ENCODE data around the gene GAGE12J. TPM values are rescaled to one million over a fixed set of nuclear protein-coding genes. Genes with fewer than 3 reads are reported as not detected.
"Not testable (repeated sequence)": the region's sequence is repeated elsewhere in the genome, so short reads cannot be mapped to it uniquely, and the experiment has no call there.

GAGE12J gene
- total and polyA plus RNA-seq, 9 of the 15 experiments (the other 6 are each of a cell fraction or from before 2014, with no cell fraction given): 0.20 to 0.84 (median 0.64) TPM; not detected in 5

DNA sequence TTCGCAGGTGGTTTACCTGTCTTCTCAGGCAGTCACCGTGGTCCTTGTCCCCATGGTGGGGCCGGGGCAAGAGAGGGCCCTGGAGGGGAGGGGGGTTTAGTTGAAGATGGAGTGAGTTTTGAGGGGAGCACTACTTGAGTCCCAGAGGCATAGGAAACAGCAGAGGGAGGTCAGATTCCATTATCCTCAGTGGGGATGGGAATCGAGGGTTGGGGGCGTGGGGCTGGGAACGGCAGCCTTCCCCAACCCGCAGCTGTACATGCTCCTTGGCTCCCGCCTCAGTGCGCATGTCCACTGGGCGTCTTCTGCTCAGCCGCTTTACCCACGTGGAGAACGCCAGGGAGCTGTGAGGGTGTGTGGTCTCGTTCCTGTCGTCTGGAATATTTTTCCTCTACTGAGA is 18.5 kb upstream of the GAGE12J start, which contains the start of gene GAGE10:
Gene GAGE10 (plus strand): TSS at position 301 of the 400 bp plus-strand sequence. CDS start 1,214 bp downstream, outside the sequence.
- intact Hi-C loops (cut with micrococcal nuclease) (no loop called here), in situ Hi-C loops (cut with MboI) (loop anchor here (10.0 kb wide), 1 partner anchor 261 kb away; the partner anchor contains the start of gene GAGE12F)
- Histone ChIP-seq H3K4me1 (replicated peaks in 1 of 2; ENCODE audit: control insufficient read depth in 2 of 2, insufficient read depth in 2 of 2, low read length in 2 of 2) (peaks cover 3 to 4% of the 10 kb centered on the region in 2 experiments; a peak in 4 of 5 replicates), H3K79me2 (ENCODE audit: control insufficient read depth, insufficient read depth, low read length) (no peaks in the 10 kb centered on the region), H3K9me1 (ENCODE audit: control insufficient read depth, insufficient read depth, low read length) (no peaks in the 10 kb centered on the region), H3K27me3 (ENCODE audit: control insufficient read depth in 2 of 2, insufficient read depth in 2 of 2, low read length in 2 of 2) (peaks cover 0 to 7% of the 10 kb centered on the region in 2 experiments; a peak in 2 of 5 replicates), H3K4me3 (no peak within 1 kb of the TSS), H3K27ac (ENCODE audit: extremely low read depth, low read depth, low read length) (no peak within 1 kb of the TSS), H3K36me3 (ENCODE audit: control insufficient read depth, insufficient read depth, low read length) (no peaks in the 10 kb centered on the region), H4K20me1 (replicated peaks; ENCODE audit: control insufficient read depth, insufficient read depth, low read length) (no peaks in the 10 kb centered on the region), H3K4me2 (ENCODE audit: insufficient read depth, low read length) (no peak within 1 kb of the TSS), H2AFZ (ENCODE audit: low read depth, low read length) (0 out of 2 replicates have a peak within 1 kb of the TSS, but pooled peaks have one; percentile 24), H3K9ac (ENCODE audit: insufficient read depth in 1 of 2, low read depth in 2 of 2, low read length in 2 of 2) (peak within 1 kb of the TSS in 1 of 2 experiments; percentile 26; a peak in 1 of 4 replicates), H3K9me3 (replicated peaks; ENCODE audit: control insufficient read depth, insufficient read depth, low read depth, low read length) (no peaks in the 10 kb centered on the region)
- 47% methylated on average over 9 of the region's 15 CpGs for WGBS (ENCODE audit: insufficient coverage, low coverage, missing lambda C conversion rate)
- ChIA-PET POLR2A (no interaction called here), CTCF (ENCODE audit: low intra/inter-chr PET ratio) (no interaction called here)
- BruUV-seq (replicated peaks): no TSS peak
- FAIRE-seq (no peak), DNase-seq (ENCODE audit: extremely low read depth in 1 of 4, low spot score in 3 of 4) (no peak), ATAC-seq (no peak)
- no peak for TF ChIP-seq NCOA4 (IDR thresholded peaks at IDR 0.05; ENCODE audit: partially characterized antibody)
- TF ChIP-seq, protein P1, sequence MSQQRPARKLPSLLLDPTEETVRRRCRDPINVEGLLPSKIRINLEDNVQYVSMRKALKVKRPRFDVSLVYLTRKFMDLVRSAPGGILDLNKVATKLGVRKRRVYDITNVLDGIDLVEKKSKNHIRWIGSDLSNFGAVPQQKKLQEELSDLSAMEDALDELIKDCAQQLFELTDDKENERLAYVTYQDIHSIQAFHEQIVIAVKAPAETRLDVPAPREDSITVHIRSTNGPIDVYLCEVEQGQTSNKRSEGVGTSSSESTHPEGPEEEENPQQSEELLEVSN (IDR thresholded peaks at IDR 0.05; ENCODE audit: borderline replicate concordance in 1 of 2, extremely low read depth in 1 of 2, insufficient read depth in 1 of 2, insufficient read length in 1 of 2, low read depth in 1 of 2, low read length in 1 of 2, poor library complexity in 1 of 2, severe bottlenecking in 1 of 2): peak in 1 of 2 experiments; percentile 13

DNA sequence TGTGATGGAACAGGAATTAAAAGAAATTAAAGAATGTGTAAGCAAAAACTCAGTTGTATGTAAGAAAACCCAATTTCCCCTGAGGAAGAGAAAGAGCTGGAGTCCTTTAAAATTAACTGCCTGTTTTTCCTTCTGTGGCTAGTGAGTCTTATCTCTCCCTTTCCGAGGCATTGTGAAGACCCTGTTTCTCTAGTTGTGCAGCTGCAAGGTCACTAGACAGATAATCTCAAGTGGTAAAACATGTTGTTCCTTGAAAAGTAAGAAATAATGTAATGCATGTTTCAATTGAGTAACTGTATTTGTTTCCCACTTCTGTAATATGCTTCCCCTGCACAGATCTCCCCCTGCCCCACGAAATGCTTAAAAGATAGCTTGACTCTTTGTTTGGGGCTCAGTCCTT is 14.1 kb upstream of the GAGE12J start:
- Histone ChIP-seq H3K4me2 (ENCODE audit: insufficient read depth, low read length) (peak overlapping the region; percentile 83; the same call in 1 of the 2 replicates), H3K27ac (ENCODE audit: extremely low read depth, low read depth, low read length) (peak overlapping the region; percentile 23; the same call in 1 of the 3 replicates), H3K4me1 (replicated peaks in 1 of 2; ENCODE audit: control insufficient read depth in 2 of 2, insufficient read depth in 2 of 2, low read length in 2 of 2) (peaks cover 10 to 11% of the 10 kb centered on the region in 2 experiments; a peak in 4 of 5 replicates), H2AFZ (ENCODE audit: low read depth, low read length) (peak overlapping the region; percentile 62; the same call in 1 of the 2 replicates)
- H4K20me1 ChIP-seq (replicated peaks; ENCODE audit: control insufficient read depth, insufficient read depth, low read length); intact Hi-C loops (cut with micrococcal nuclease); H3K9me1 ChIP-seq (ENCODE audit: control insufficient read depth, insufficient read depth, low read length); BruUV-seq (replicated peaks); H3K9ac ChIP-seq (ENCODE audit: insufficient read depth in 1 of 2, low read depth in 2 of 2, low read length in 2 of 2); CTCF ChIA-PET (ENCODE audit: low intra/inter-chr PET ratio); H3K27me3 ChIP-seq (ENCODE audit: control insufficient read depth in 2 of 2, insufficient read depth in 2 of 2, low read length in 2 of 2); FAIRE-seq; H3K9me3 ChIP-seq (replicated peaks; ENCODE audit: control insufficient read depth, insufficient read depth, low read depth, low read length); POLR2A ChIA-PET; ATAC-seq; H3K36me3 ChIP-seq (ENCODE audit: control insufficient read depth, insufficient read depth, low read length); H3K4me3 ChIP-seq; H3K79me2 ChIP-seq (ENCODE audit: control insufficient read depth, insufficient read depth, low read length); TF ChIP-seq TEAD4 (CRISPR knock-in tag; IDR thresholded peaks at IDR 0.05; ENCODE audit: borderline replicate concordance): not testable (repeated sequence)
- peak in 1 of 4 experiments; percentile 44 for DNase-seq (ENCODE audit: extremely low read depth in 1 of 4, low spot score in 3 of 4)
- 0% methylated on average over 2 of the region's 2 CpGs for WGBS (ENCODE audit: insufficient coverage, low coverage, missing lambda C conversion rate)
- in situ Hi-C loops (cut with MboI): loop anchor here (10.0 kb wide), 1 partner anchor 257 kb away; the partner anchor contains the start of gene GAGE12F
- TF ChIP-seq, protein P2, sequence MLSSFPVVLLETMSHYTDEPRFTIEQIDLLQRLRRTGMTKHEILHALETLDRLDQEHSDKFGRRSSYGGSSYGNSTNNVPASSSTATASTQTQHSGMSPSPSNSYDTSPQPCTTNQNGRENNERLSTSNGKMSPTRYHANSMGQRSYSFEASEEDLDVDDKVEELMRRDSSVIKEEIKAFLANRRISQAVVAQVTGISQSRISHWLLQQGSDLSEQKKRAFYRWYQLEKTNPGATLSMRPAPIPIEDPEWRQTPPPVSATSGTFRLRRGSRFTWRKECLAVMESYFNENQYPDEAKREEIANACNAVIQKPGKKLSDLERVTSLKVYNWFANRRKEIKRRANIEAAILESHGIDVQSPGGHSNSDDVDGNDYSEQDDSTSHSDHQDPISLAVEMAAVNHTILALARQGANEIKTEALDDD (IDR thresholded peaks at IDR 0.05): peak; percentile 83
- TF ChIP-seq TCF3 (CRISPR knock-in tag; IDR thresholded peaks at IDR 0.05) (peak; percentile 62), MTA2 (IDR thresholded peaks at IDR 0.05; ENCODE audit: low read depth) (peak; percentile 26; the same call in 1 of the 2 replicates), TEAD4 (IDR thresholded peaks at IDR 0.05; ENCODE audit: low read length) (0 out of 2 replicates have a peak, but pooled peaks have one; percentile 16), ARID1B (IDR thresholded peaks at IDR 0.05) (peak; percentile 46), SOX6 (IDR thresholded peaks at IDR 0.05) (peak; percentile 29; the same call in 1 of the 2 replicates), TAL1 (IDR thresholded peaks at IDR 0.05) (peak; percentile 37; the same call in 1 of the 2 replicates), CBFA2T3 (IDR thresholded peaks at IDR 0.05) (peak; percentile 46; the same call in 1 of the 2 replicates)

Data from K562 (cell line).